Measurements from ENCODE around the gene ZNF396. TPM values are rescaled to one million over a fixed set of nuclear protein-coding genes. Genes with fewer than 3 reads are reported as not detected.

Gene ZNF396
- total RNA-seq, 1 donor from 2014 or later: 1.6 TPM

DNA sequence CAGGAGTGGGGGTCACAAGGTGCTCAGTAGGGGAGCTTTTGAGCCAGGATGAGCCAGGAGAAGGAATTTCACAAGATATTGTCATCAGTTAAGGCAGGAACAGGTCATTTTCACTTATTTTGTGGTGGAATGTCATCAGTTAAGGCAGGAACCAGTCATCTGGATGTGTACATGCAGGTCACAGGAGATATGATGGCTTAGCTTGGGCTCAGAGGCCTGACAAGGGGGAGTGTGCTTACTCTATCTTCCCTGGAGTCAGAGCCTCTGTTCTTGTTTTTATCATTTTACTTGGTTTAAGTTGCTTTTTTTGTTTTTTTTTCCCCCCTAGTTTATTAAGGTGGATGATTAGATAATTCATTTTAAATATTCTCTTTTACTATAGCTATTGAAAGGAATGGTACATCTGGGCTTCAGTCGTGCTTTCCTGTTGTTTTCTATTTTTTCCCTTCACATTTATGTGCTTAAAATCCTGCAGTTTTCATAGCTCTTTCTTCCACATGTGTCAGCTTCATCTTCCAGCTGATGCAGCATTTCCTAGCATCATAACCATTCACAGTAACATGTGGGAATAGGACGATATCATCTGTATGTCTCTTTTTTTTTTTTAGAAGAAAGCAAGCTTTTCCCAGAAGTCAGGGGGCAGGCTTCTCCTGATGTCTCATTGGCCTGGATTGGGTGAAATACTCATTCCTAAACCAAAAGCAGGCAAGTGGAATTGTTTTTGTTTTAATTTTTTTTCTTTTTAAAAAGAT lies 15.4 kb downstream of the ZNF396 start:
- Mint-ChIP-seq H3K4me3 (no peak overlapping the region), H3K4me1 (no peaks in the 10 kb centered on the region), H3K27ac (no peak overlapping the region), H3K9me3 (no peaks in the 10 kb centered on the region), H3K36me3 (no peaks in the 10 kb centered on the region), H3K27me3 (ENCODE audit: low read depth) (peaks cover 1% of the 10 kb centered on the region)
- TF ChIP-seq, protein P1, sequence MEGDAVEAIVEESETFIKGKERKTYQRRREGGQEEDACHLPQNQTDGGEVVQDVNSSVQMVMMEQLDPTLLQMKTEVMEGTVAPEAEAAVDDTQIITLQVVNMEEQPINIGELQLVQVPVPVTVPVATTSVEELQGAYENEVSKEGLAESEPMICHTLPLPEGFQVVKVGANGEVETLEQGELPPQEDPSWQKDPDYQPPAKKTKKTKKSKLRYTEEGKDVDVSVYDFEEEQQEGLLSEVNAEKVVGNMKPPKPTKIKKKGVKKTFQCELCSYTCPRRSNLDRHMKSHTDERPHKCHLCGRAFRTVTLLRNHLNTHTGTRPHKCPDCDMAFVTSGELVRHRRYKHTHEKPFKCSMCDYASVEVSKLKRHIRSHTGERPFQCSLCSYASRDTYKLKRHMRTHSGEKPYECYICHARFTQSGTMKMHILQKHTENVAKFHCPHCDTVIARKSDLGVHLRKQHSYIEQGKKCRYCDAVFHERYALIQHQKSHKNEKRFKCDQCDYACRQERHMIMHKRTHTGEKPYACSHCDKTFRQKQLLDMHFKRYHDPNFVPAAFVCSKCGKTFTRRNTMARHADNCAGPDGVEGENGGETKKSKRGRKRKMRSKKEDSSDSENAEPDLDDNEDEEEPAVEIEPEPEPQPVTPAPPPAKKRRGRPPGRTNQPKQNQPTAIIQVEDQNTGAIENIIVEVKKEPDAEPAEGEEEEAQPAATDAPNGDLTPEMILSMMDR (IDR thresholded peaks at IDR 0.05; ENCODE audit: unreplicated experiment): no peak
- no peak for DNase-seq (ENCODE audit: low spot score in 2 of 2, unreplicated experiment in 2 of 2)

DNA sequence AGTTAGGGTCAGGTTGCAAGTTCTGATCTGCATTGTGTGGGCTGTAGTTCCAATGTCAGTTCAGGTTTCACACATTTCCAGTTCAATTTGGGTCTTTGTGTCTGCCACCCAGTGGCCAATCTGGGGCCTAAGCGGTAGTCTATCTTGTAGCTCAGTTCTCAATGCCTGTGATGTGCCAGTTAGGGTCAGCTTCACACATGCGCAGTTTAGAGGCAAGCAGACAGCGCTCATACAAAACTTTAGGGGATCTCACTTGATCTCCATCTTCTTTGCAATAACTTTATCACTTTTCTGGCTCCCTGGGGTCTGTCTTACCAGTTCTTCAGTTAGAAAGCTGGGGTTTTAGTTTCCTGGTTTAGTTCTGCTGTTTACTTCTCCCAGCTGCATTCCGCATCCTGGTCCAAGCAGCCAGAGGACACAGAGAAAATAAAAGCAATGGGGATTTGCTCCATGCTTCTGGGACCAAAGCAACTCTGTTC lies 22.0 kb downstream of the ZNF396 start:
- H3K9me3 Mint-ChIP-seq: peaks cover 16% of the 10 kb centered on the region
- H3K27me3 Mint-ChIP-seq (ENCODE audit: low read depth): no peaks in the 10 kb centered on the region
- peak in 1 of 2 experiments; percentile 39 for DNase-seq (ENCODE audit: low spot score in 2 of 2, unreplicated experiment in 2 of 2)
- TF ChIP-seq, protein P1 (IDR thresholded peaks at IDR 0.05; ENCODE audit: unreplicated experiment): no peak
- no peaks in the 10 kb centered on the region for H3K4me1 Mint-ChIP-seq
- no peak overlapping the region for H3K27ac Mint-ChIP-seq
- H3K4me3 Mint-ChIP-seq: peak overlapping the region; percentile 31
- peaks cover 5% of the 10 kb centered on the region for H3K36me3 Mint-ChIP-seq

DNA sequence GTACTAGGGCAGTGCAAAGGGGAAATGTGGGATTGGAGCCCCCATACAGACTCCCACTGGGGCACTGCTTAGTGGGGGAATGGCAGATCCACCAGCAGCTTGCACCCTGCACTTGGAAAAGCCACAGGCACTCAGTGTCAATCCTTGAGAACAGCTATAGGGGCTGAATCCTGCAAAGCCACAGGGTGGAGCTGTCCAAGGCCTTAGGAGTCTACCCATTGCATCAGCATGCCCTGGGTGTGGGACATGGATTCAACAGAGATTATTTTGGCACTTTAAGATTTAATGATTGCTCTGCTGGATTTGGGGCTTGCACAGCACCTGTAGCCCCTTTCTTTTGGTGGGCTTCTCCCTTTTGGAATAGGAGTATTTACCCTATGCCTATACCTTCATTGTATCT lies 24.4 kb downstream of the ZNF396 start:
- DNase-seq (ENCODE audit: low spot score in 2 of 2, unreplicated experiment in 2 of 2): no peak
- Mint-ChIP-seq H3K4me1 (no peaks in the 10 kb centered on the region), H3K27me3 (ENCODE audit: low read depth) (peaks cover 2% of the 10 kb centered on the region), H3K27ac (no peak overlapping the region), H3K4me3 (no peak overlapping the region), H3K9me3 (peaks cover 16% of the 10 kb centered on the region), H3K36me3 (peaks cover 5% of the 10 kb centered on the region)
- TF ChIP-seq, protein P1 (IDR thresholded peaks at IDR 0.05; ENCODE audit: unreplicated experiment): no peak

DNA sequence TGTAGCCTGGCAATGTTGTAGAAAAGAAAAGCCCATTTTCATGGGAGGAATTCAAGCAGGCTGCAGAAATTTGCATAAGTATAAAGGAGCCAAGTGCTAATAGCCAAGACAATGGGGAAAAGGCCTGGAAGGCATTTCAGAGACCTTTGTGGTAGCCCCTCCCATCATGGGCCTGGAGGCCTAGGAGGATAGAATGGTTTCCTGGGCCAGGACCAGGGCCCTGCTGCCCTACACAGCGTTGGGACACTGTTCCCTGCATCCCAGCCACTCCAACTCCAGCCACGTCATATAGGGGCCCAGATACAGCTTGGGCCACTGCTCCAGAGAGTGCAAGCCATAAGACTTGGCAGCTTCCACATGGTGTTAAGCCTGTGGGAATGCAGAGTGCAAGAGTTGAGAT lies 24.9 kb downstream of the ZNF396 start:
- Mint-ChIP-seq H3K27me3 (ENCODE audit: low read depth) (peaks cover 2% of the 10 kb centered on the region), H3K4me1 (no peaks in the 10 kb centered on the region), H3K27ac (no peak overlapping the region), H3K36me3 (peaks cover 5% of the 10 kb centered on the region), H3K4me3 (no peak overlapping the region), H3K9me3 (peaks cover 16% of the 10 kb centered on the region)
- DNase-seq (ENCODE audit: low spot score in 2 of 2, unreplicated experiment in 2 of 2): no peak
- TF ChIP-seq, protein P1 (IDR thresholded peaks at IDR 0.05; ENCODE audit: unreplicated experiment): no peak

GRCh38 chr18:35348001-35348400 lies 29.1 kb downstream of the ZNF396 start:
- Mint-ChIP-seq H3K27ac (no peak overlapping the region), H3K27me3 (ENCODE audit: low read depth) (peaks cover 2% of the 10 kb centered on the region), H3K9me3 (peaks cover 13% of the 10 kb centered on the region), H3K4me3 (no peak overlapping the region), H3K4me1 (peaks cover 17% of the 10 kb centered on the region), H3K36me3 (peaks cover 5% of the 10 kb centered on the region)
- TF ChIP-seq, protein P1 (IDR thresholded peaks at IDR 0.05; ENCODE audit: unreplicated experiment): no peak
- DNase-seq (ENCODE audit: low spot score in 2 of 2, unreplicated experiment in 2 of 2): no peak
